GM10266 (cell line): ENCODE data around the gene CARNS1.

Experiments
- DNase-seq: peaks from one replicate; pipeline ENCODE4 v3.0.0; 2012; ENCODE audit errors: extremely low spot score
- CTCF ChIP-seq: IDR thresholded peaks from 2 replicates; pipeline ENCODE4 v1.5.1; 2012; ENCODE audit warnings: mild to moderate bottlenecking, low read depth; ENCODE audit not compliant: control insufficient read depth, insufficient read depth; ENCODE audit errors: missing control alignments

Gene CARNS1

GRCh38 chr11:67409261-67409666 lies 6.2 kb upstream of the CARNS1 start:
- DNase-seq: peak; percentile 79
- TF ChIP-seq CTCF: peak; percentile 4

GRCh38 chr11:67409781-67410368 lies 5.6 kb upstream of the CARNS1 start:
- TF ChIP-seq CTCF: no peak
- peak; percentile 48 for DNase-seq

GRCh38 chr11:67410369-67410831 lies 5.1 kb upstream of the CARNS1 start:
- no peak for TF ChIP-seq CTCF
- DNase-seq: no peak

GRCh38 chr11:67410984-67411784 lies 4.3 kb upstream of the CARNS1 start:
- TF ChIP-seq CTCF: no peak
- no peak for DNase-seq

GRCh38 chr11:67411785-67412152 lies 3.7 kb upstream of the CARNS1 start:
- peak; percentile 44 for DNase-seq
- TF ChIP-seq CTCF: no peak

GRCh38 chr11:67412495-67413179 lies 2.8 kb upstream of the CARNS1 start:
- no peak for DNase-seq

More at GRCh38 chr11:67412495-67413179, 2.8 kb upstream of the CARNS1 start:
- TF ChIP-seq CTCF: no peak
